GM21825 (cell line): ENCODE measurements around the gene TMEM200A.

Experiments
- ATAC-seq: cut with Tn5 transposase; IDR thresholded peaks from one replicate; pipeline ENCODE4 v1.9.1; 2021; ENCODE audit warnings: mild to moderate bottlenecking, moderate library complexity; ENCODE audit not compliant: unreplicated experiment

The TMEM200A gene

DNA sequence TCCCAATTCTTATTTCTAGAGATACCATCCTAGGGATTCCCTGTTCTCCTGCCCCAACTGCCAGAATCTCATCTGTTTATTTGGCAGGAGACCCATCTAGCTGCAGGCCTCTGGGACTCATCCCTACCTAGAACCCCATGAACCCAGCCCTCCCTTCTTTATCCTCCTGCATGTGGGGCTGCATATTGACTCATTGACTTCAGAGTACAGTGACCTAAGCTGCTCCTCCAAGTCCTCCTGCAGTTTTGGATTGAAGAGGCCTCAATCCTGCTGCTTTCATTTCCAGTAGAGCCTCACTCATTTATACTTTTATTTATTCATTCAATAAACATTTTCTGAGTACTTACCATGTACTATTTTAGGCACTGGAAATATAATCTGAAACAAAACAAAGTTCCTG is 11.6 kb downstream of the TMEM200A start:
- no peak for ATAC-seq

GRCh38 chr6:130377915-130378314 is 12.1 kb downstream of the TMEM200A start:
- ATAC-seq, result no peak

DNA sequence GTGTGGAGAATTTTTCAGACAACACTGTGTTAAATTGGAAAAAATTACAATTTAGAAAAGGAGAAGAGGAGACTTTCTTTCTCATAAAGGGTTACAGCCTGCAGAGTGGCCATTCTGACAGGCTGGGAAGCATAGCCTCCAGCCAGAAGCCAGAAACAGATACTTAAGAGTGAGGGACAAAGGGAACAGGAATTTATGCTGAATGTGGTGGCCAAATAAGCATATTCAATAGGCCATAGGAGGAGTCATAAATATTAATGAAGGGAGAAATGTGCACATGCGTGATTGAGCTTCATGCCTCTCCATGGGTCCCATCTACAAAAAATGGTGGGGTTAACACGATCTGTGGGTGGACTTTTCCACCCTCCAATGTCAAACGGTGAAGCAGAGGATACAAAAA is 13.4 kb downstream of the TMEM200A start:
- no peak for ATAC-seq

GRCh38 chr6:130381012-130381411 is 15.2 kb downstream of the TMEM200A start:
- no peak for ATAC-seq

GRCh38 chr6:130381459-130382380 is 15.9 kb downstream of the TMEM200A start:
- no peak for ATAC-seq

DNA sequence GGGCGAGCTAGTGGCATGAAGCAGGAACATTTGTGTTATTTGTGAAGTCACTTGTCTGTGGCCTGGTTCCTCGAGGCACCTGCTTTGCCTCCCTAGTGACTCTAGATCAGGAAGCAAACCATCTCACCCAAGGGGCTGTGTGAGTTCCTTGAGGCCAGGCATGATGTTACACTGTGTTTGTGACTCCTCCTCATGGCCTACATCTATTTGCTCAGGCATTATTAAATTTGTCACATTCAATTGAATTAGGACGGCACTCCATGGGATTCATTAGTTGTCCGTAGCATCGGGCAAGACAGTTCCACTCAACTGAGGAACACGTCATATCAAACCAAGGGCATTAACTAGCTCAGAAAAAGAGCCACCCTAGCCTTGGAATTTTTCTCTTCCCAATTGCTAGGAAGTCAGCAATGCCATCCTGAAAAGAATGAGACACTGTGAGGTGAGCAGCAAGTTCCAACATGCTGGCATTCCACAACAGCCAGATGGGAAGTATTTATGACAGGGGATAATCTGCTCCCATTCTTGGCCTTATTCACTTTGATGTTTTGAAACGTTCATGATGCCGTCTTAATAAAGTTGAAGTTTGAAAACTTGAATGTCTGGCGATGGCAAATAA is 17.2 kb downstream of the TMEM200A start:
- no peak for ATAC-seq

DNA sequence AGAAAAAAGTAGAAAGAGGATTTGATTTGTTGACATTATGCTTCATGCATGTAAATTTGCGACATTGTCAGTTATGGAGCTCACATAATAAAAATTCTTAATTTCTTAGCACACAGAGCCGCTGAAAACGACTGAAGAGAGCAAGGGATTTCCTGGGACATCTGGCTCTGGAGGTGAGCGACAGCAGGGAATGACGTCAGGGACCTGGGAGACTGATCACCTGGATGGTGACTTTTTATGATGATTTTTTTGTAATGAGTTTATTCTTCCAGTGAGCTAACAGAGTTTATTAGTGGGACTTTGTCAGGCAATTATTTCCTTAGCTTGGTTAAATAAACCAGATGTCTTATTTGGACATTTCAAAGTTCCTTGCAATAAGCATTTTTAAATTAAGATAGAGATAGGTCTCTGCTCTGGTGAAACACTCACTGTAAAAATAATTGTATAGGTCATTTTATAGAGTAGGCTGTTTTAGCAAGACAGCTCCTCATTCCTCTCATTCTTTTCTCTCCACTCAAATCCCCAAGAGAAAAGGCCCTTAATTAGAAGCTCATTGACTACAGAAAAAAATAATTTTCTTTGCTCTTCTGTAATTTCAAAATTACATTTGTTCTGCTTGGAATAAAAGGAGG is 19.4 kb downstream of the TMEM200A start:
- no peak for ATAC-seq

- ATAC-seq, result no peak
These were observed 23.3 kb downstream of the TMEM200A start for GRCh38 chr6:130389142-130389541.

GRCh38 chr6:130390890-130391289 is 25.1 kb downstream of the TMEM200A start:
- ATAC-seq, result no peak

DNA sequence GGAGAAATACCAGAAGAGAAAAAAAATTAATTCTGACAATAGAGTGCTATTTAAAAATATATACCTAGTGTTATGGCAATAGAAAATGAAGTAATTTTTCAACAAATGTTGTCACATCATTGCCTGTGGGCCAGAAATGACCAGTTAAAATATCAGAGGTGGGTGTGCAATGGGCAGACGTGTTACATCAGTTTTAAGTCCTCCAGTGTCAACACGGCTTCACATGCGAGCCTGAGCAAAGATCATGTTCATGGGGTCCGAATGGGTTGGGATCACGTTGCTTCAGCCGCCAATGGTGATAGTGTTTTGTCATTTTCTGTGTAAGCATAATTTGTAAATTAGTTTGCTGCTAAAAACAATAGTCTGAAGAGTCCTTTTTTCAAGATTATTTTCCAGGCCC is 27.5 kb downstream of the TMEM200A start:
- ATAC-seq, result no peak

- no peak for ATAC-seq
These were observed 28.4 kb downstream of the TMEM200A start for GRCh38 chr6:130394246-130394645.

GRCh38 chr6:130395164-130395563 is 29.3 kb downstream of the TMEM200A start:
- ATAC-seq, result no peak

GRCh38 chr6:130396722-130397121 is 30.9 kb downstream of the TMEM200A start:
- ATAC-seq, result no peak

DNA sequence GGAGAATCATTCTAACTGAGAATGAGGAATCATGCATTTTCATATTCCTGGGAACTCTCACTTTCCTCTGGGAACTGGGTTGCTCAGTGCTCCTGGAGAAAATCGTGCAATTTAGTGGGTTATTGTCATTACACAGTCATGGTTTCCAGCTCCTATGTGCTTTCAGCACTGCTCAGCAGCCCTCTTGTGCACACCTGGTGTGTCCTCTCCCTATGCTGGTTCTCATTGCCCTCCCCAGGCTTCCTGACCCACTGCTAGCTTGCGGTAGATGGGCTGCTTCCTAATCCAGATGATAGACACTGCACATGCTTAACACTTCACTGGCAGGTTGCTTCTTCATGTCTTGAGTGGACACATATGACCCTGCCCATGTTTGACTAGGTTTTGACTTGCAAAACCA is 39.7 kb downstream of the TMEM200A start:
- ATAC-seq, result no peak

- no peak for ATAC-seq
These were observed 41.2 kb downstream of the TMEM200A start for GRCh38 chr6:130407032-130407431.

GRCh38 chr6:130409418-130410100 is 43.7 kb downstream of the TMEM200A start:
- no peak for ATAC-seq

DNA sequence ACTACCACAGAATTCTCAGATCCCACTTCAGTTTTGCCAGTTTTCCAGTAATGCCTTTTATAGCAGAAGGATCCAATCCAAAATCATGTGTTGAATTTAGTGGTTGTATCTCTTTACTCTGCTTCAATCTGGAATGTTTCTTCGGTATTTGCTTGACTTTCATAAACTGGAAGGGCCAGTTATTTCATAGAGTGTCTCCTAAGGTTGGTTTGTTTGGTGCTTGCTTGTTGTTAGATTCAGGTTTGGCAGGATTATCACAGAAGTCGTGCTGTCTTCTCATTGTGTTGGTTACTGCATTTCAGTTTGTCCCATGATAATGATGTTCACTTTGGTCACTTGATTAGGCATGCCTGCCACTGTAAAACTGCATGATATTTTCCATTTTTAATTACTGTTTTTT is 45.7 kb downstream of the TMEM200A start:
- no peak for ATAC-seq

- no peak for ATAC-seq
These were observed 46.9 kb downstream of the TMEM200A start for GRCh38 chr6:130412556-130413290.

DNA sequence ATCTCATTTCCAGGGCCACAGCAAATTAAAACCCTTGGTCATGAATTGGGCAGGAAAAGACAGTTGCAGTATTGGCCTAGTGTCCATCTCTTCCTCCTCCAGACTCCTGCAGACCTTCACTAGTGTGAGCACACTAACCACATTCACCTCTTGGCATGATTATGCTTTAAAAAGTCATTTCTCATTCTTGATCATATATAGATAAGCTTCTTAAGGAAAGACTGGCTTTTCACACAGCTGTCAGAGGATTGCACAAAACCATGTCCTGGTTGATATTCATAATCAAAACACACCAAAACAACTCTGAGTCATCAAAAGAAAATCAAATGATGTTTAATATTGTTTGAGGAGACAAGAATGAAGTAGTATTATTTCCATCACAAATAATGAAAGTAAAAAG is 52.1 kb downstream of the TMEM200A start:
- ATAC-seq, result no peak

DNA sequence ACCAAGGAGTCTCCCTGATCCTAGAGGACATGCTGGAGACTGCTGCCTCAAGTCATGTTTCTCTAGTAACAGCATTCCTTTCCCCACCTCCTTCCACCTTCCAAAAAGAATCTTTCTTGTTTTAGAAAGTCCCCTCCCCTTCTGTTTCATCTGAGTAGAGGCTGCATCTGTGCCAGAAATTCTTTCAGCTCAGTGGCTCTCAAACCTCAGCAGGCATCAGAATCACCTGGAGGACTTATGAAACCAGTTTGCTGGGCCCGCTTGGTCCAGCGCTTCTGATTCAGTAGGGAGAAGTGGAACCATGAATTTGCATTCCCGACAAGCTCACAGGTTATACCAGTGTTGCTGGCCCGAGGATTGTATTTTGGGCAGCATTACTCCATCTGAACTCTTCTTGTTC is 55.1 kb downstream of the TMEM200A start:
- no peak for ATAC-seq

- ATAC-seq, result no peak
These were observed 55.8 kb downstream of the TMEM200A start for GRCh38 chr6:130421585-130421984.
